ENCODE data around the gene RLBP1. TPM values are rescaled to one million over a fixed set of nuclear protein-coding genes. Genes with fewer than 3 reads are reported as not detected.

RLBP1 gene
- total and polyA plus RNA-seq, 9 of the 15 experiments (the other 6 are each of a cell fraction or from before 2014, with no cell fraction given) = 0.05 TPM; not detected in 8

GRCh38 chr15:89243691-89244573, 22.6 kb upstream of the RLBP1 start, which contains the start of gene FANCI (continued):
- TF ChIP-seq BCLAF1 (IDR thresholded peaks at IDR 0.05; ENCODE audit: borderline replicate concordance in 1 of 2, control insufficient read depth in 1 of 2, low read depth in 2 of 2, low read length in 1 of 2) (peak in 1 of 2 experiments; percentile 86; a peak in 1 of 4 replicates), SMAD3 (CRISPR knock-in tag; conservative IDR thresholded peaks at IDR 0.05) (no peak), KLF13 (tag; IDR thresholded peaks at IDR 0.05; ENCODE audit: borderline replicate concordance, low read depth) (no peak), NCOA1 (IDR thresholded peaks at IDR 0.05; ENCODE audit: low read depth) (no peak; the same call in 1 of the 2 replicates), MYC (IDR thresholded peaks at IDR 0.05; ENCODE audit: low read depth, low read length) (peak; percentile 93), MYC (CRISPR knock-in tag; IDR thresholded peaks at IDR 0.05; ENCODE audit: borderline replicate concordance, low read depth) (0 out of 2 replicates have a peak, but pooled peaks have one; percentile 11), GMEB1 (CRISPR knock-in tag; IDR thresholded peaks at IDR 0.05) (peak; percentile 48; the same call in 1 of the 2 replicates), SUPT5H (IDR thresholded peaks at IDR 0.05) (peak; percentile 84), CCAR2 (IDR thresholded peaks at IDR 0.05; ENCODE audit: low read depth, low read length) (no peak), MYBL2 (IDR thresholded peaks at IDR 0.05; ENCODE audit: low read depth) (no peak), MYBL2 (CRISPR knock-in tag; IDR thresholded peaks at IDR 0.05; ENCODE audit: borderline replicate concordance) (no peak), ZNF655 (CRISPR knock-in tag; IDR thresholded peaks at IDR 0.05) (no peak), ZFX (CRISPR knock-in tag; IDR thresholded peaks at IDR 0.05) (peak; percentile 83), SLC30A9 (CRISPR knock-in tag; IDR thresholded peaks at IDR 0.05) (no peak), ZFP30 (CRISPR knock-in tag; IDR thresholded peaks at IDR 0.05; ENCODE audit: borderline replicate concordance) (no peak), ZNF695 (CRISPR knock-in tag; IDR thresholded peaks at IDR 0.05) (no peak), ETV5 (CRISPR knock-in tag; IDR thresholded peaks at IDR 0.05; ENCODE audit: low read depth) (peak; percentile 82; the same call in 1 of the 2 replicates), SNAPC5 (CRISPR knock-in tag; IDR thresholded peaks at IDR 0.05) (no peak), NFXL1 (CRISPR knock-in tag; IDR thresholded peaks at IDR 0.05) (no peak)

Measured in K562 (cell line).